HG03159 (cell line): ENCODE measurements around the gene PPM1N.

Source experiments
- ATAC-seq: cut with Tn5 transposase; IDR thresholded peaks from one replicate; pipeline ENCODE4 v1.9.1; 2021; ENCODE audit warnings: mild to moderate bottlenecking, moderate library complexity; ENCODE audit not compliant: unreplicated experiment

Gene PPM1N

GRCh38 chr19:45469945-45470761 is 28.1 kb upstream of the PPM1N start:
- no peak for ATAC-seq

DNA sequence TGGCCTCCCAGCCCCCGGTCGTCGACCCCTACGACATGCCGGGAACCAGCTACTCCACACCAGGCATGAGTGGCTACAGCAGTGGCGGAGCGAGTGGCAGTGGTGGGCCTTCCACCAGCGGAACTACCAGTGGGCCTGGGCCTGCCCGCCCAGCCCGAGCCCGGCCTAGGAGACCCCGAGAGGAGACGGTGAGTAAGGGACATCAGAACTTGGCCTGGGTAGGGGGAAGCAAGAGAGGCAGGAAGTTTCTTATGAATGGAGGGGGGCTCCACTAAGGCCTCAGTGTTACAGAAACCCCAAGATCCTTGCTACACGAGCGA is 27.5 kb upstream of the PPM1N start:
- ATAC-seq: no peak

- no peak for ATAC-seq
Measured at GRCh38 chr19:45471111-45471930, 26.9 kb upstream of the PPM1N start.

DNA sequence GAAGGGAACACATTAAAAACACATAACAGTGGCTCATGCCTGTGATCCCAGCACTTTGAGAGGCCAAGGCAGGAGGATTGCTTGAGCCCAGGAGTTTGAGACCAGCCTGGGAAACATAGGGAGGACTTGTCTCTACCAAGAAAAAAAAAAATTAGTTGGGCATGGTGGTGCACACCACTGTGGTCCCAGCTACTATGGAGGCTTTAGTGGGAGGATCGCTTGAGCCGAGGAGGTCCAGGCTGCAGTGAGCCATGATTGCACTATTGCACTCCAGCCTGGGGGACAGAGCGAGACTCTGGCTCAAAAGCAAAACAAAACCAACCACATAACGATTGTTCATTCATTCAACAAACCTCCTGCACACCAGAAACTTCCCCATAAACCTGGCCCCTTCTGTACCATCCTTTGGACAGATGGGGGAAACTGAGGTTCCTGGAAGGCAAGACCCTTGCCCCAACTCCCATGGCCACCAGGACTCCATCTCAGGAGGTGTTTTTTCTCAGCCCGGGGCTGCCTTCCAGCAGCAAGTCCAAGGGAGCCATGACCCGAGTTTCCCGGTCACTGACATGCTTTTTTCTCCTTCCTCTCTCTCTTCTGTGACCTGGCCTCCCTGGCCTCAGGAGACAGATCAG is 26.2 kb upstream of the PPM1N start:
- no peak for ATAC-seq

DNA sequence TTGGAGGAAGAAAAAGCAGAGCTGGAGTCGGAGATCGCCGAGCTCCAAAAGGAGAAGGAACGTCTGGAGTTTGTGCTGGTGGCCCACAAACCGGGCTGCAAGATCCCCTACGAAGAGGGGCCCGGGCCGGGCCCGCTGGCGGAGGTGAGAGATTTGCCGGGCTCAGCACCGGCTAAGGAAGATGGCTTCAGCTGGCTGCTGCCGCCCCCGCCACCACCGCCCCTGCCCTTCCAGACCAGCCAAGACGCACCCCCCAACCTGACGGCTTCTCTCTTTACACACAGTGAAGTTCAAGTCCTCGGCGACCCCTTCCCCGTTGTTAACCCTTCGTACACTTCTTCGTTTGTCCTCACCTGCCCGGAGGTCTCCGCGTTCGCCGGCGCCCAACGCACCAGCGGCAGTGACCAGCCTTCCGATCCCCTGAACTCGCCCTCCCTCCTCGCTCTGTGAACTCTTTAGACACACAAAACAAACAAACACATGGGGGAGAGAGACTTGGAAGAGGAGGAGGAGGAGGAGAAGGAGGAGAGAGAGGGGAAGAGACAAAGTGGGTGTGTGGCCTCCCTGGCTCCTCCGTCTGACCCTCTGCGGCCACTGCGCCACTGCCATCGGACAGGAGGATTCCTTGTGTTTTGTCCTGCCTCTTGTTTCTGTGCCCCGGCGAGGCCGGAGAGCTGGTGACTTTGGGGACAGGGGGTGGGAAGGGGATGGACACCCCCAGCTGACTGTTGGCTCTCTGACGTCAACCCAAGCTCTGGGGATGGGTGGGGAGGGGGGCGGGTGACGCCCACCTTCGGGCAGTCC is 25.5 kb upstream of the PPM1N start:
- ATAC-seq: no peak

DNA sequence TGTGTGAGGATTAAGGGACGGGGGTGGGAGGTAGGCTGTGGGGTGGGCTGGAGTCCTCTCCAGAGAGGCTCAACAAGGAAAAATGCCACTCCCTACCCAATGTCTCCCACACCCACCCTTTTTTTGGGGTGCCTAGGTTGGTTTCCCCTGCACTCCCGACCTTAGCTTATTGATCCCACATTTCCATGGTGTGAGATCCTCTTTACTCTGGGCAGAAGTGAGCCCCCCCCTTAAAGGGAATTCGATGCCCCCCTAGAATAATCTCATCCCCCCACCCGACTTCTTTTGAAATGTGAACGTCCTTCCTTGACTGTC is 24.9 kb upstream of the PPM1N start:
- no peak for ATAC-seq

DNA sequence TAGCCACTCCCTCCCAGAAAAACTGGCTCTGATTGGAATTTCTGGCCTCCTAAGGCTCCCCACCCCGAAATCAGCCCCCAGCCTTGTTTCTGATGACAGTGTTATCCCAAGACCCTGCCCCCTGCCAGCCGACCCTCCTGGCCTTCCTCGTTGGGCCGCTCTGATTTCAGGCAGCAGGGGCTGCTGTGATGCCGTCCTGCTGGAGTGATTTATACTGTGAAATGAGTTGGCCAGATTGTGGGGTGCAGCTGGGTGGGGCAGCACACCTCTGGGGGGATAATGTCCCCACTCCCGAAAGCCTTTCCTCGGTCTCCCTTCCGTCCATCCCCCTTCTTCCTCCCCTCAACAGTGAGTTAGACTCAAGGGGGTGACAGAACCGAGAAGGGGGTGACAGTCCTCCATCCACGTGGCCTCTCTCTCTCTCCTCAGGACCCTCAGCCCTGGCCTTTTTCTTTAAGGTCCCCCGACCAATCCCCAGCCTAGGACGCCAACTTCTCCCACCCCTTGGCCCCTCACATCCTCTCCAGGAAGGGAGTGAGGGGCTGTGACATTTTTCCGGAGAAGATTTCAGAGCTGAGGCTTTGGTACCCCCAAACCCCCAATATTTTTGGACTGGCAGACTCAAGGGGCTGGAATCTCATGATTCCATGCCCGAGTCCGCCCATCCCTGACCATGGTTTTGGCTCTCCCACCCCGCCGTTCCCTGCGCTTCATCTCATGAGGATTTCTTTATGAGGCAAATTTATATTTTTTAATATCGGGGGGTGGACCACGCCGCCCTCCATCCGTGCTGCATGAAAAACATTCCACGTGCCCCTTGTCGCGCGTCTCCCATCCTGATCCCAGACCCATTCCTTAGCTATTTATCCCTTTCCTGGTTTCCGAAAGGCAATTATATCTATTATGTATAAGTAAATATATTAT is 24.3 kb upstream of the PPM1N start:
- no peak for ATAC-seq

- ATAC-seq: no peak
Measured at GRCh38 chr19:45474606-45475521, 23.4 kb upstream of the PPM1N start.

DNA sequence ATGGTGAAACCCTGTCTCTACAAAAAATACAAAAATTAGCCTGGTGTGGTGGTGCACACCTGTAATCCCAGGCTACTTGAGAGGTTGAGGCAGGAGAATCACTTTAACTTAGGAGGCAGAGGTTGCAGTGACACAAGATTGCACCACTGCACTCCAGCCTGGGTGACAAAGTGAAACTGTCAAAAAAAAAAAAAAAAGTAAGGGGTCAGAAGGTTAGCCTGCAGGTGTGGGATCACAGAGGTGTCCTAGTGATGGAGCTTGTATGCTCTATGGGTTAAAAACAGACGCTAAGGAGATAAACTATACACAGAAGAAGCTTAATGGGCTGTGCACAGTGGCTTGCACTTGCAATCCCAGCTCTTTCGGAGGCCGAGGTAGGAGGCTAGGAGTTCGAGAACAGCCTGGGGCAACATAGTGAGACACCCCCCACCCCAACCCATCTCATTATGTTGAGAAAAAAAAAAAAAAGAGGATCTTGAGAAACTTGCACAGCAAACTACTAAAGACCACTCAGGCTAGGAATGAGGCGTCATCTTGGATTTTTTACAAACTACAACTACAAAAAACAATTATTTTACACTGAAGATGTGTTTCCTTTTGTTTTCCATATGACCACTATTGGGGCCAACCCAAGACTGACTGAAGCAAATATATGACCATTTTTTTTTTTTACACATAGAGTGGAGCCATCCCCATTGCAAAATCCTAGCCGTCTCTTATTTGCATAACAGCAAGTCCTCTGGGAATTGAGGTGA is 22.5 kb upstream of the PPM1N start:
- ATAC-seq: no peak

DNA sequence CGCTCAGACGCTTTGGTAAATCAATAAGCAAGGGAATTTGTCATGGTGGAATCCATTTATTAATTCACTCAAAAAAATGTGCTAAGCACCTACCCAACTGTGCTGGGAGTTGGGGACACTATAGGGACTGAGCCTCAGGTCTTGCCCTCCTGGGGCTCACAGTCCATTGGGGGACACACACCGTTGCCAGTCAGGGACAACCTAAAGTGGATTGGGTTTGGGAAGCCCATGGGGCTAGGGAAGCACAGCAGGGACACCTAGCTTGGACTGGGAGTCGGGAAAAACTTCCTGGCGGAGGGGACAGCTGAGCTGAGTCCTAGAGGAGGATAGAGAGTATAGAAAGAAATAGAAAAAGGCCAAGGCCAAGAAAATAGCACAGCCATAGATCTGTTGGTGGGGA is 21.9 kb upstream of the PPM1N start:
- no peak for ATAC-seq

DNA sequence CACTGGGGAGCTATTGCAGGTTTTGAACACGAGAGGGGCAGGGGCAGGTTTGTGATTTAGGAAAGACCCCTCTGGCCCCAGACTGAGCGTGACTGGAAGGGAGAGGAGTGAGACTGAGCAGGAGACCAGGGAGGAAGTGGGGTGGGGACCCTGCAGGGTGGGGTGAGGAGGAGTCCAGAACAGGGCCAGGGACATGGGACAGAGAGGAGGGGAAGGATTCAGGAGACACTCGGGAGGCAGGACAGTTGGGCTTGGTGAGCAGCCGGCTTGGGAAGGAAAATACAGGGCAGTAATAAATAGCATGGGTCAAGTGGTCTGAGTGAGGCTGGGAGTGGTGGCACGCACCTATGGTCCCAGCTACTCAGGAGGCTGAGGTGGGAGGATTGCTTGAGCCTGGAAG is 21.1 kb upstream of the PPM1N start:
- no peak for ATAC-seq

DNA sequence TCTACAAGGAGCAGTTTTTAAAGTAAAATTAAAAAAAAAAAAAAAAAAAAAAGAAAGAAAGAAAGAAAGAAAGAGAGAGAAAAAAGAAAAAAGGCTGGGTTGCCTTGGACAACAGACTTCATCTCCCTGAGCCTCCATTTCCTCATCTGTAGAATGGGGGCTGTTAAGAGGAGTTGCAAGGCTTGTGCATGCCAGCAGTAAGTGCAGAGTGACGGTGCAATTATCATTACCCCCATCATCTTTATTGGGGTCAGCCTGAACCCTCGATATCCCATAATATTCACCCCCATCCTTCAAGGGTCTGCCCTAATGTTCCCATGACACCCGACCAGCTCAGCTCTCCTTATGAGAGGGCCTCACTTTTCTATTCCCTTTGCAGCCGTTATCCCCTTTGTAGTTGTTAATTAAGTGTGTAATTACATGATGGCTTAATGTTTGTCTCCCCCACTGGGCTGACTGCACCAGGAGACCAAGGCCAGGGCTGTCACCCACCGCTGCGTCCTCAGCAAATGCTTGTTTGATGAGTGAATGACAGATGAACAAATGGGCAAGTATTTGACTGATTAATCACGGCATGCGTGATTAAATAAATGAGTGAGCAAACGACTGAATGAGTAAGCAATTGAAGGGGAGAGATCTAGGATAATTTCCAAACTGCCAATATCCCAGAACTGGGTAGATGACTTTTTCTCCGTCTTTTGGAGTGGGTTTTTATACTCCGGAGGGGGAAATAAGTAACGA is 20.4 kb upstream of the PPM1N start:
- ATAC-seq: no peak

DNA sequence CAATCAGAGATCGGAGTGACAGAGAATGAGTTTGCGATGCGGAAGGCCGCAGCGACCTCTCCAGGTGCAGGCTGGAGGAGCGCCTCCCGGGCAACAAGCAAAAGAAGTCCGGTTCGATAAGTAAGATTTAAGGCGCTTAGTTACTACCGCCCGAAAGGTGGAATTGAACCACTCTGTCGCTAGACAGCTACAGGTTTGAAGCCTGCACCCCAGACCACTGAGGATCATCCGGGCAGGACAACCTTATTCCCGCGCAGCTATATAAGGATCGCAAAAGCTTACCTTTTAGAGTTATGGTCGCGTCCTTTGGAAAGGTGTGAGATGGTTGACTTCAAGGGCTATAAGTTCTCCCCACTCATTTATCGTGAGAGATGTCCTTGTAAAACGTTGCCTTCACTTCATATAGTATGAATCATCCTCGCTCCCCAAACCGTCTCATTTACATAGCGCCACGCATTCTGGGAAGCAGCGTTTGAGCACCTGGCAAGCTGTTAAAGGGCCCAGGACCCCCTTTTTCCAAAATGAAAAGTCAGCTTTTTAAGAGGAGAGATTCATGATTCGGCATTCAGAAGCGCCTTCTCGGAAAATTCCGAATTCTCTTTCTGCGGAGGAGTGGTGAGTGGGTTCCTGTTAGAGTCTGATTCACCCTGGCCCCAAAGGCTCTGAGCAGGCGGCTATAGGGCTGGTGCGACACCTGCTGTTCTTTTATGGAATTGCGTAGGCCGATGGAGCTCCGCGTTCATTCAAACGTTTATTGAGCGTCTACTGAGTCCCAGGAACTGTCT is 19.6 kb upstream of the PPM1N start:
- peak; percentile 66 for ATAC-seq

DNA sequence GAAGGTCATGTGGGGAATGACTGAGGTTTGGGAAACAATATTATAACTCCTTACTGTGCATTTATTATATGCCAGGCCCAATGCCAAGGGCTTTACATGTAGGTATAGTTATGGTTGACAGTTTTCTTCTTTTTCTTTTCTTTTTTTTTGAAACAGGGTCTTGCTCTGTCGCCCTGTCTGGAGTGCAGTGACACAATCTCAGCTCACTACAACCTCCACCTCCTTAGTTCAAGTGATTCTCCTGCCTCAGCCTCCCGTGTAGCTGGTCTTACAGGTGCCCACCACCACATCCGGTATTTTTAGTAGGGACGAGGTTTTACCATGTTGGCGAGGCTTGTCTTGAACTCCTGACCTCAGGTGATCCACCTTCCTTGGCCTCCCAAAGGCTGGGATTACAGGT is 15.2 kb upstream of the PPM1N start:
- no peak for ATAC-seq

DNA sequence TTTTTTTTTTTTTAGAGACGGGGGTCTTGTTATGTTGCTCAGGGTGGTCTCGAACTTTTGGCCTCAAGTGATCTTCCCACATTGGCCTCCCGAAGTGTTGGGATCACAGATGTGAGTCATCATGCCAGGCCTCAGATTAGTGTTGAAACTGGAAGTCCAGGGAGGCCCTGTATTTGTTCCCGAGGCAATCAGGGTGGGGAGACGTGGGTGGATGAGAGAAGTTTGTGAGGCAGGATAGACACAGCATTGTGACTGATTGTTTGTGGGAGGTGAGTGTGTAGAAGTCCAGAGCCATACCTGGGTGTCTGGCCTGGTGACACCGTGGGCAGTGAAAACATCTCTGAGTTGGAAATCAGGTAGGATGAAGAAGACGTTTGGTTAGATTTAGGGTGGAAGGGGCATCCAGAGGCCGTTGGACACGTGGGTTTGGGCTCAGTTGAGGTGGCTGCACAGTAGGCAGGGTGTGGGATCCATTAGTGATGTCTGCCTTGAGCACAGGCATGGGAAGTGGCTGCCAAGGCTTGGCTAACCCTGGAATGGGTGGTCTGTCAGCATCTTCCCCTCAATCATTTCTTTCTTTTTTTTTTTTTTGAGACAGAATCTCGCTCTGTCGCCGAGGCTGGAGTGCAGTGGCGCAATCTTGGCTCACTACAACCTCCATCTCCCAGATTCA is 13.8 kb upstream of the PPM1N start:
- no peak for ATAC-seq

DNA sequence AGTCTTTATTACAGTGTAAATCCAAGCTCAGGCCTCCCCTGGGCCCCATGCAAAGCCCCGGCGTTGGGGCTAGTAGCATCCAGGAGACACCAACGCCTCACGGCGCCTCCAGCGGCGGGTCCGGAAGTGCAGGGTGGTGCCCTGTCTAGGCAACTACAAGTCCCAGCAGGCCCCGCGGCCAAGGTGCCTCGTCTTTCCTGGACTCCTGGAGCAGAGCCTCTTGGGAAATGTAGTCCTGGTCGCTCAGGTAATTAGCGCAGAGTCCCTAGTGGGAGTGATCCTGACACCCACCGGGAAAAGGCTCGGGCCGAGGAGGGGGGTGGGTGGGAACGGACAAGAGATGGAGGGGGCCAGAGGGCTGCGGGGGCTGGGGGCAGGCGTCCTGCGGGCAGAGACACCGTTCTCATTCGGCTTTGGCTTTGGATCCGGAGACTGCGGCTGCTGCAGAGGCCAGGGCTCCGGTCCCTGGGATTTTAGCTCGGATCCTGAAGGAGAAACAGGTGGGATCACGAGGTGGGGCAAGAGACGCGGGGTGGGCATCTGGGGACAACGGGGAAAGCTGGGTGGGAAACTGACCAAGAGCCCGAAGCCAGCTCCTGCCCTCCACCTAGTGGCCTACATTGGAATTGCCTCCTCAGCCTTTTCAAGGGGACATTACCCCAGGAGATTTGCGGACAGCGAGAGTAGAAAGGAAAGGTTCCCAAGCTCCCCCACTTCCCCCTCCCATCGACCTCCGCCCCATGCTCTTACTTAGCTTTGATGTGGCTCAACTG is 12.8 kb upstream of the PPM1N start:
- ATAC-seq: peak; percentile 92
